ENCODE results near the gene LIPE.

DNA sequence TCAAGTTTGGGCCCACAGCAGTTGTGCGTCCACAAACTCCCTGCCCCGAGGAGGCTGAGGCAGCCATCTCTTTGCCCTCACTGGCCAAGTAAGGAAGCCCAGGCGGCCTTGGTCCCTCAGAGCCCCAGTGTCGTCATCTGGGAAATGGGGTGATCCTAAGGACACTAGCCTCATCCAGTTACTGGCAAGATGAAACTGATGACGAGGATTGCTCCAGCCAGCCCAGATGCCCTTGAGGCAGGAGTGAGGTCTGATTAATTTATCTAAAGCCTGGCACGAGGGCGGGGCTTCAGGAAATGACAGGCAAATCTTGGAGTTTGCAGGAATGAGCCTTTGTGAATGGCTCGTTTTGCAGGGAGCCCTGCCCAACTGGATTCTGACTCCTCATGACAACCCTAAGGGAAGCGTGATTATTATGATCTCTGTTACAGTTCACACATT lies 5.6 kb downstream of the LIPE start:
- TF ChIP-seq, protein P1, sequence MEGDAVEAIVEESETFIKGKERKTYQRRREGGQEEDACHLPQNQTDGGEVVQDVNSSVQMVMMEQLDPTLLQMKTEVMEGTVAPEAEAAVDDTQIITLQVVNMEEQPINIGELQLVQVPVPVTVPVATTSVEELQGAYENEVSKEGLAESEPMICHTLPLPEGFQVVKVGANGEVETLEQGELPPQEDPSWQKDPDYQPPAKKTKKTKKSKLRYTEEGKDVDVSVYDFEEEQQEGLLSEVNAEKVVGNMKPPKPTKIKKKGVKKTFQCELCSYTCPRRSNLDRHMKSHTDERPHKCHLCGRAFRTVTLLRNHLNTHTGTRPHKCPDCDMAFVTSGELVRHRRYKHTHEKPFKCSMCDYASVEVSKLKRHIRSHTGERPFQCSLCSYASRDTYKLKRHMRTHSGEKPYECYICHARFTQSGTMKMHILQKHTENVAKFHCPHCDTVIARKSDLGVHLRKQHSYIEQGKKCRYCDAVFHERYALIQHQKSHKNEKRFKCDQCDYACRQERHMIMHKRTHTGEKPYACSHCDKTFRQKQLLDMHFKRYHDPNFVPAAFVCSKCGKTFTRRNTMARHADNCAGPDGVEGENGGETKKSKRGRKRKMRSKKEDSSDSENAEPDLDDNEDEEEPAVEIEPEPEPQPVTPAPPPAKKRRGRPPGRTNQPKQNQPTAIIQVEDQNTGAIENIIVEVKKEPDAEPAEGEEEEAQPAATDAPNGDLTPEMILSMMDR (conservative IDR thresholded peaks at IDR 0.05; ENCODE audit: low read length), result no peak
- TF ChIP-seq EZH2phosphoT487 (IDR thresholded peaks at IDR 0.05; ENCODE audit: borderline replicate concordance), result no peak
